Activated T-cell treated with anti-CD3 and anti-CD28 coated beads, Interleukin-2, amount 50 U/mL, for 24 hours (primary cell): ENCODE results near the gene UROC1.
A peak's percentile ranks its signal among the peaks of the same experiment; 100 is the strongest.

ENCODE experiments used
- DNase-seq: peaks from one replicate; pipeline ENCODE4 v3.0.0-alpha.2; 2020
- H3K27ac Mint-ChIP-seq: 2 replicates; pipeline ENCODE4 v1.8.0; 2020; ENCODE audit warnings: mild to moderate bottlenecking, mixed read lengths
- H3K27me3 Mint-ChIP-seq: 2 replicates; pipeline ENCODE4 v1.8.0; 2020; ENCODE audit warnings: mixed read lengths
- H3K36me3 Mint-ChIP-seq: 2 replicates; pipeline ENCODE4 v1.8.0; 2020; ENCODE audit warnings: low read depth, mixed read lengths
- H3K4me1 Mint-ChIP-seq: 2 replicates; pipeline ENCODE4 v1.8.0; 2020; ENCODE audit warnings: low read depth, mixed read lengths
- H3K4me3 Mint-ChIP-seq: 2 replicates; pipeline ENCODE4 v1.8.0; 2020; ENCODE audit warnings: mild to moderate bottlenecking, moderate library complexity, mixed read lengths
- H3K9me3 Mint-ChIP-seq: 2 replicates; pipeline ENCODE4 v1.8.0; 2020; ENCODE audit warnings: mixed read lengths

The UROC1 gene

GRCh38 chr3:126528800-126529541 is 11.4 kb upstream of the UROC1 start:
- no peak for DNase-seq
- Mint-ChIP-seq H3K4me3 (no peak overlapping the region), H3K9me3 (no peaks in the 10 kb centered on the region), H3K4me1 (no peaks in the 10 kb centered on the region), H3K36me3 (no peaks in the 10 kb centered on the region), H3K27me3 (peaks cover 23% of the 10 kb centered on the region), H3K27ac (no peak overlapping the region)

GRCh38 chr3:126528419-126528799 is 10.8 kb upstream of the UROC1 start:
- H3K4me3 Mint-ChIP-seq, result no peak overlapping the region
- H3K27me3 Mint-ChIP-seq, result peaks cover 22% of the 10 kb centered on the region
- H3K36me3 Mint-ChIP-seq, result no peaks in the 10 kb centered on the region
- no peaks in the 10 kb centered on the region for H3K4me1 Mint-ChIP-seq
- DNase-seq, result no peak
- H3K27ac Mint-ChIP-seq, result no peak overlapping the region
- H3K9me3 Mint-ChIP-seq, result no peaks in the 10 kb centered on the region

- Mint-ChIP-seq H3K27me3 (peaks cover 28% of the 10 kb centered on the region), H3K9me3 (no peaks in the 10 kb centered on the region), H3K4me3 (no peak overlapping the region), H3K36me3 (no peaks in the 10 kb centered on the region), H3K4me1 (no peaks in the 10 kb centered on the region), H3K27ac (no peak overlapping the region)
- no peak for DNase-seq
Measured at GRCh38 chr3:126527455-126528211, 10.1 kb upstream of the UROC1 start.

GRCh38 chr3:126527006-126527405 is 9.4 kb upstream of the UROC1 start:
- Mint-ChIP-seq H3K27me3 (peaks cover 34% of the 10 kb centered on the region), H3K36me3 (no peaks in the 10 kb centered on the region), H3K9me3 (no peaks in the 10 kb centered on the region), H3K4me1 (no peaks in the 10 kb centered on the region), H3K4me3 (no peak overlapping the region), H3K27ac (no peak overlapping the region)
- DNase-seq, result no peak

- Mint-ChIP-seq H3K9me3 (no peaks in the 10 kb centered on the region), H3K4me3 (no peak overlapping the region), H3K27ac (no peak overlapping the region), H3K36me3 (no peaks in the 10 kb centered on the region), H3K4me1 (no peaks in the 10 kb centered on the region), H3K27me3 (peaks cover 34% of the 10 kb centered on the region)
- no peak for DNase-seq
Measured at GRCh38 chr3:126526668-126527005, 9.1 kb upstream of the UROC1 start.

GRCh38 chr3:126525853-126526667 is 8.5 kb upstream of the UROC1 start:
- Mint-ChIP-seq H3K4me1 (no peaks in the 10 kb centered on the region), H3K27me3 (peaks cover 34% of the 10 kb centered on the region), H3K9me3 (no peaks in the 10 kb centered on the region), H3K27ac (no peak overlapping the region), H3K4me3 (no peak overlapping the region), H3K36me3 (no peaks in the 10 kb centered on the region)
- no peak for DNase-seq

DNA sequence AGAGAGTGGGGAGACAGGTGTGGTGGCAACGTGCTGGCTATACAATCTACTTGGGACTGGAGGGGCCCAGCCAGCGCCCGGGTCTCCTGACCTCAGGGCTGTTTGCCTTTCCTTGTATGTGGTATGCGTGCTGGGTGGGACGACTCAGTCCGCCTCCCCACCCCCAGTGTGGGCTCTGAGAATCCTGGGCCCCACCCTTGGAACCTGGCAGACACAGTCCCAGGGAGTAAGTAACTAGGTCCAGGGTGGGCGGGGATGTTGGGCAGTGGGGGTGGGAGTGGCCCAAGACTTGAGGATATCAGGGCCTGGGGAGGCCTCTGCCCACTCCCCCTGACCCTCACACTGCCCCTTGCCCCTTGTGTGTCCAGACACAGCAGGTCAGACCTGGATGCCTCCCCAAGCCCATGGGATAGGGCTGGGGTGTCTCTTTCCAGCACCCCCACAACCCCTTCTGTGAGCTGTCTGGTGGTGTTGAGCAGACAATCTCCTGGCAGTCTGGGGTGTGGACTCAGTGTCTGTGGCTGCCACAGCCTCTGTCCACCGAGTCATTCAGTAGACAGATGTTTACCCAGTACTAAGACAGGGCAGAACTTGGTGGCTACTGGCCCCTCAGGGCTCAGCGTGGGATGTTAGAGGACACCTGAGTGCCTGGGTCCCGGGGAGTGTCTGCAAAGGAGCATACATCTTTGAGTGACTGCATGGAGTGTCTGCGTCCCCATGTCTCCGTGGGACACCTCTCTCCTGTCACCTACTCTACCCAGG is 7.7 kb upstream of the UROC1 start:
- no peak for DNase-seq
- H3K27me3 Mint-ChIP-seq, result peaks cover 34% of the 10 kb centered on the region
- H3K9me3 Mint-ChIP-seq, result no peaks in the 10 kb centered on the region
- H3K4me1 Mint-ChIP-seq, result no peaks in the 10 kb centered on the region
- no peaks in the 10 kb centered on the region for H3K36me3 Mint-ChIP-seq
- H3K4me3 Mint-ChIP-seq, result no peak overlapping the region
- H3K27ac Mint-ChIP-seq, result no peak overlapping the region

GRCh38 chr3:126524429-126524988 is 6.9 kb upstream of the UROC1 start:
- H3K4me3 Mint-ChIP-seq, result peak overlapping the region; percentile 18

GRCh38 chr3:126523745-126524428 is 6.3 kb upstream of the UROC1 start, which contains the start of gene CHST13:
TSS of gene CHST13 (plus strand) at chr3:126524155. CDS start at chr3:126524333, 178 bp downstream.
- Mint-ChIP-seq H3K9me3 (no peaks in the 10 kb centered on the region), H3K4me3 (peak within 1 kb of the TSS; percentile 18), H3K27ac (no peak within 1 kb of the TSS), H3K36me3 (no peaks in the 10 kb centered on the region), H3K27me3 (peaks cover 34% of the 10 kb centered on the region), H3K4me1 (no peaks in the 10 kb centered on the region)
- no peak for DNase-seq

More at GRCh38 chr3:126524429-126524988, 6.9 kb upstream of the UROC1 start:
- H3K27me3 Mint-ChIP-seq, result peaks cover 34% of the 10 kb centered on the region
- no peak for DNase-seq
- no peak overlapping the region for H3K27ac Mint-ChIP-seq
- H3K9me3 Mint-ChIP-seq, result no peaks in the 10 kb centered on the region
- no peaks in the 10 kb centered on the region for H3K4me1 Mint-ChIP-seq
- H3K36me3 Mint-ChIP-seq, result no peaks in the 10 kb centered on the region

DNA sequence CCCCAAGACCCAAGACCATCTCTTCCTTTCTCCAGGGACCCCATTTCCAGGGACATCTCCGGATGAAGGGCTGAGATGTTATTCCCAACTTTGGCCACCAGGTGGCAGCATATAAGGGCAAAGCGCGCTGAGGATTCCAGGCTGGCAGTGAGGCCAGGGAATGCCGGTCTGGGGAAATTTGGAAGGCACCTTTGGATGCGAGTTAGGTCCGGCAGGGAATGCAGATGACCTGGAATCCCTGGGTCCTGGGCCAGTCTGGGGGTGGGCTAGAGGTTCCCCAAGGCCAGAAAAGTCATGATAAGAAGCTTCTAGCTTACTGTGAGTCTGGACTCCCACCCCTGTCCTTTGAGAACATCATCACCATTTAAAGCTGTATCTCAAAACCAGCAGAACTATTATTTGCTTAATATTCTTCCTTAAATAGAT is 4.8 kb upstream of the UROC1 start:
- peak; percentile 67 for DNase-seq
- H3K4me3 Mint-ChIP-seq, result no peak overlapping the region
- no peaks in the 10 kb centered on the region for H3K4me1 Mint-ChIP-seq
- H3K9me3 Mint-ChIP-seq, result no peaks in the 10 kb centered on the region
- no peaks in the 10 kb centered on the region for H3K36me3 Mint-ChIP-seq
- H3K27me3 Mint-ChIP-seq, result peaks cover 34% of the 10 kb centered on the region
- no peak overlapping the region for H3K27ac Mint-ChIP-seq

DNA sequence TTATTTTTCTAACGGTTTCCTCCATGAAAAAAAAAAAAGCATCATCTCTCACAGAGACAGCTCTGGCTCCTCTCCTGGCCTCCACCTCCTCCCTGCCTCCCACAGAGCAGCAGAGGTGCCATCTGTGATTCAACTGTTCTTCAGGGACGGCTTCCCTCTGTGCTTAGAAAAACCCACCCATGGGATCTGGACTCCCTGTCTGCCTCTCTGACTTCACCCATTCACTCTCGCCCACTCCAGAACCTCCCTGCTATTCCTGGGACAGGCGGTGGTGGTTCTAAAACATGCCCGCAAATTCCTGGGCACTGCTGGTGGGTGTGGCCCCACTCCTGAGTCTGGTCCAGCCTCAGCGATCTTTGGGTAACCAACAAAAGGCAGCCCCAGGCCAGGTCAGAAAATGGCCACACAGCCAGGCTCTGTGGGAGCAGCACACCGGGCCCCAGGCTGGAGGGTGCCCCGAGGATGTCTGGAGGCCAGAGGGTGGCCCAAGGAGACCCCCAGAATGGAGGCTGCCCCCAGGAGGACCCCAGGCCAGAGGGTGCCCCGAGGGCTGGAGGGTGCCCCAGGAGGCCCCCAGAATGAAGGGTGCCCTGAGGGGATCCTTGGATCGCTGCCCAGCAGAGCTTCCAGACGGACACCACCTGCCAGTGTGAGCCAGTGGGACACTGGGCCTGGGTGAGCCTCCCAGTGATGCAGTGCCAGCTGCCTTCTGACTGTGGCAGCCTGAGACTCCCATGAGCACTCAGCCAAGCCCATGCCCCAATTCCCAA is 3.7 kb upstream of the UROC1 start:
- no peak for DNase-seq
- Mint-ChIP-seq H3K36me3 (no peaks in the 10 kb centered on the region), H3K27ac (no peak overlapping the region), H3K27me3 (peaks cover 34% of the 10 kb centered on the region), H3K9me3 (no peaks in the 10 kb centered on the region), H3K4me3 (no peak overlapping the region), H3K4me1 (no peaks in the 10 kb centered on the region)

- H3K4me1 Mint-ChIP-seq, result no peaks in the 10 kb centered on the region
- H3K4me3 Mint-ChIP-seq, result no peak overlapping the region
Measured at GRCh38 chr3:126519506-126520455, 2.2 kb upstream of the UROC1 start.

More at GRCh38 chr3:126519506-126520455, 2.2 kb upstream of the UROC1 start:
- no peaks in the 10 kb centered on the region for H3K36me3 Mint-ChIP-seq
- H3K27ac Mint-ChIP-seq, result no peak overlapping the region
- no peak for DNase-seq
- peaks cover 22% of the 10 kb centered on the region for H3K27me3 Mint-ChIP-seq
- H3K9me3 Mint-ChIP-seq, result no peaks in the 10 kb centered on the region
